OCI-LY7 (cell line): ENCODE results near the gene MGA. TPM values are rescaled to one million over a fixed set of nuclear protein-coding genes. Genes with fewer than 3 reads are reported as not detected.
A peak's percentile ranks its signal among the peaks of the same experiment; 100 is the strongest.

Experiments
- Bru-seq: library from RNA; stranded (reverse); fragments of 400-500 nt; gene quantifications from one replicate; lab custom pipeline; 2021; lab: Mats Ljungman, UMichigan
- BruChase-seq, 2 experiments: library from RNA; stranded (reverse); fragments of 400-500 nt; gene quantifications; one replicate each; lab custom pipeline; 2021; lab: Mats Ljungman, UMichigan
- BruUV-seq: library from RNA; stranded (reverse); fragments of 400-500 nt; replicated peaks from 2 replicates; lab custom pipeline; 2021; lab: Mats Ljungman, UMichigan
- CTCF ChIA-PET: fragments of 300-600 bp; sonication (Branson Sonifier 250); formaldehyde crosslinking; loops from one replicate; lab custom pipeline; 2022; ENCODE audit warnings: antibody characterized with exemption; ENCODE audit not compliant: unreplicated experiment; lab: Charles Lee
- POLR2A ChIA-PET: fragments of 300-600 bp; sonication (Branson Sonifier 250); formaldehyde crosslinking; loops from one replicate; lab custom pipeline; 2022; ENCODE audit warnings: antibody characterized with exemption; lab: Charles Lee
- DNase-seq: peaks from one replicate; pipeline ENCODE4 v3.0.0-alpha.2; 2015; ENCODE audit warnings: low spot score
- H2AFZ ChIP-seq: fragments of 200-600 bp; sonication (generic), shearing (Covaris generic); 2 replicates; pipeline ENCODE4 v1.6.1; 2014; ENCODE audit warnings: mild to moderate bottlenecking, antibody characterized with exemption, low read length, moderate library complexity
- H3K27ac ChIP-seq: fragments of 200-600 bp; sonication (generic); 2 replicates; pipeline ENCODE4 v1.5.1; 2014; ENCODE audit warnings: mixed run types, low read depth, mild to moderate bottlenecking, moderate library complexity, low read length, inconsistent platforms; ENCODE audit not compliant: poor library complexity, severe bottlenecking
- H3K36me3 ChIP-seq: fragments of 200-600 bp; sonication (generic); 2 replicates; pipeline ENCODE4 v1.6.1; 2014; ENCODE audit warnings: mild to moderate bottlenecking, antibody characterized with exemption, low read length, moderate library complexity, mixed read lengths; ENCODE audit not compliant: insufficient read depth
- H3K4me1 ChIP-seq: fragments of 200-600 bp; sonication (generic); 2 replicates; pipeline ENCODE4 v1.5.1; 2014; ENCODE audit warnings: mild to moderate bottlenecking, low read length; ENCODE audit not compliant: insufficient read depth, poor library complexity, severe bottlenecking
- H3K4me2 ChIP-seq: fragments of 200-600 bp; sonication (generic); 2 replicates; pipeline ENCODE4 v1.6.1; 2014; ENCODE audit warnings: mild to moderate bottlenecking, low read length
- H3K4me3 ChIP-seq: fragments of 200-600 bp; sonication (generic); 2 replicates; pipeline ENCODE4 v1.5.1; 2014; ENCODE audit warnings: mild to moderate bottlenecking, low read depth, low read length; ENCODE audit not compliant: poor library complexity, severe bottlenecking
- H3K79me2 ChIP-seq: fragments of 200-600 bp; sonication (generic); 2 replicates; pipeline ENCODE4 v1.6.1; 2016; ENCODE audit warnings: low read depth, mild to moderate bottlenecking, low read length, moderate library complexity, mixed read lengths; ENCODE audit not compliant: insufficient read depth
- H3K9me2 ChIP-seq: fragments of 200-600 bp; sonication (generic); 2 replicates; pipeline ENCODE4 v1.6.1; 2016; ENCODE audit warnings: mild to moderate bottlenecking, low read length, mixed read lengths; ENCODE audit not compliant: insufficient read depth
- H3K9me3 ChIP-seq: fragments of 200-600 bp; sonication (generic); 2 replicates; pipeline ENCODE4 v1.6.1; 2014; ENCODE audit warnings: mild to moderate bottlenecking, mixed run types, low read length, mixed read lengths
- H4K20me1 ChIP-seq: fragments of 200-600 bp; sonication (generic); 2 replicates; pipeline ENCODE4 v1.6.1; 2014; ENCODE audit warnings: mild to moderate bottlenecking, antibody characterized with exemption, low read length, moderate library complexity, mixed read lengths; ENCODE audit not compliant: insufficient read depth
- EZH2phosphoT487 ChIP-seq: fragments of 200-600 bp; sonication (generic); IDR thresholded peaks from 2 replicates; pipeline ENCODE4 v1.6.1; 2018; ENCODE audit warnings: low read depth, borderline replicate concordance, mild to moderate bottlenecking, mixed run types, antibody characterized with exemption, low read length, moderate library complexity, mixed read lengths
- intact Hi-C: fragments of 100-400 bp; cut with micrococcal nuclease; formaldehyde crosslinking; loops from one replicate; pipeline ENCODE4 v1.10.0; 2022; ENCODE audit not compliant: unreplicated experiment
- long read RNA-seq: library from polyadenylated mRNA; stranded (forward); transcript quantifications from one replicate; pipeline ENCODE4 v2.0.0, GENCODE V29; 2022
- total RNA-seq, 2 experiments: library from RNA; depleted of rRNA in 1 of 2; stranded (reverse); fragments of >200 nt in 1 of 2; shearing (Covaris generic) in 1 of 2; gene quantifications; 2 replicates each; pipeline ENCODE4 v1.2.3, GENCODE V29; 2014 to 2022
- TF ChIP-seq, protein P1 (sequence below): fragments of 200-600 bp; sonication (generic); conservative IDR thresholded peaks from 2 replicates; pipeline ENCODE4 v1.5.1; 2014; ENCODE audit warnings: mild to moderate bottlenecking, antibody characterized with exemption, low read length, moderate library complexity, mixed read lengths

MGA gene
- total RNA-seq (2014; rRNA removed; shearing (Covaris generic)) (48.8 and 60.1 TPM in 2 replicates), total RNA-seq (2022) (59.1 and 59.2 TPM in 2 replicates), Bru-seq, nascent RNA (percentile 86 among the genes with signal in this experiment), BruChase-seq, experiment 1, labeled RNA remaining after a 6-hour chase (percentile 83 among the genes with signal in this experiment), BruChase-seq, experiment 2, labeled RNA remaining after a 2-hour chase (percentile 88 among the genes with signal in this experiment)
- long read RNA-seq, partial matches to known transcripts, result 3 of 15 reads
- long read RNA-seq, other reads (novel, unspliced or antisense), result 12 of 15 reads

- TF ChIP-seq, protein P1, sequence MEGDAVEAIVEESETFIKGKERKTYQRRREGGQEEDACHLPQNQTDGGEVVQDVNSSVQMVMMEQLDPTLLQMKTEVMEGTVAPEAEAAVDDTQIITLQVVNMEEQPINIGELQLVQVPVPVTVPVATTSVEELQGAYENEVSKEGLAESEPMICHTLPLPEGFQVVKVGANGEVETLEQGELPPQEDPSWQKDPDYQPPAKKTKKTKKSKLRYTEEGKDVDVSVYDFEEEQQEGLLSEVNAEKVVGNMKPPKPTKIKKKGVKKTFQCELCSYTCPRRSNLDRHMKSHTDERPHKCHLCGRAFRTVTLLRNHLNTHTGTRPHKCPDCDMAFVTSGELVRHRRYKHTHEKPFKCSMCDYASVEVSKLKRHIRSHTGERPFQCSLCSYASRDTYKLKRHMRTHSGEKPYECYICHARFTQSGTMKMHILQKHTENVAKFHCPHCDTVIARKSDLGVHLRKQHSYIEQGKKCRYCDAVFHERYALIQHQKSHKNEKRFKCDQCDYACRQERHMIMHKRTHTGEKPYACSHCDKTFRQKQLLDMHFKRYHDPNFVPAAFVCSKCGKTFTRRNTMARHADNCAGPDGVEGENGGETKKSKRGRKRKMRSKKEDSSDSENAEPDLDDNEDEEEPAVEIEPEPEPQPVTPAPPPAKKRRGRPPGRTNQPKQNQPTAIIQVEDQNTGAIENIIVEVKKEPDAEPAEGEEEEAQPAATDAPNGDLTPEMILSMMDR, result no peak
- no peak for TF ChIP-seq EZH2phosphoT487
- CTCF ChIA-PET, result no interaction called here
- Histone ChIP-seq H3K4me2 (peak within 1 kb of the TSS; percentile 97), H3K9me3 (no peaks in the 10 kb centered on the region), H3K4me1 (peaks cover 44% of the 10 kb centered on the region), H3K4me3 (peak within 1 kb of the TSS; percentile 78), H3K27ac (peak within 1 kb of the TSS; percentile 95), H3K36me3 (no peaks in the 10 kb centered on the region), H4K20me1 (peaks cover 29% of the 10 kb centered on the region), H2AFZ (peak within 1 kb of the TSS; percentile 66), H3K79me2 (peaks cover 49% of the 10 kb centered on the region), H3K9me2 (no peaks in the 10 kb centered on the region)
- BruUV-seq, result no TSS peak
- POLR2A ChIA-PET, result interaction anchor here (0.5 to 1.6 kb wide), 6 partner anchors 11 to 260 kb away, joined by 3 to 7 read pairs (median 4); no protein-coding TSS in a partner anchor
- intact Hi-C loops, result loop anchor here (1.0 to 5.0 kb wide), 4 partner anchors 37 to 150 kb away; partner anchors contain the start of gene MAPKBP1
- peak; percentile 98 for DNase-seq
Measured at GRCh38 chr15:41660235-41661077, at the start of gene MGA. MGA (plus strand) TSS chr15:41660405.

- no peak overlapping the region for H3K4me3 ChIP-seq
- intact Hi-C loops, result no loop called here
- H3K79me2 ChIP-seq, result no peaks in the 10 kb centered on the region
- ChIA-PET CTCF (no interaction called here), POLR2A (interaction anchor here (0.7 to 0.8 kb wide), 2 partner anchors 43 to 230 kb away, joined by 4 read pairs; no protein-coding TSS in a partner anchor)
- H3K9me2 ChIP-seq, result no peaks in the 10 kb centered on the region
- no peaks in the 10 kb centered on the region for H4K20me1 ChIP-seq
- H2AFZ ChIP-seq, result no peak overlapping the region
- no peaks in the 10 kb centered on the region for H3K4me1 ChIP-seq
- BruUV-seq, result no TSS peak
- DNase-seq, result no peak
- no peaks in the 10 kb centered on the region for H3K36me3 ChIP-seq
- H3K9me3 ChIP-seq, result no peaks in the 10 kb centered on the region
- TF ChIP-seq, protein P1, result no peak
- TF ChIP-seq EZH2phosphoT487, result no peak
- H3K27ac ChIP-seq, result no peak overlapping the region
- no peak overlapping the region for H3K4me2 ChIP-seq
Measured at GRCh38 chr15:41620536-41621199, 39.5 kb upstream of the MGA start.
